ENCODE data around the gene CLEC10A.

CLEC10A gene

DNA sequence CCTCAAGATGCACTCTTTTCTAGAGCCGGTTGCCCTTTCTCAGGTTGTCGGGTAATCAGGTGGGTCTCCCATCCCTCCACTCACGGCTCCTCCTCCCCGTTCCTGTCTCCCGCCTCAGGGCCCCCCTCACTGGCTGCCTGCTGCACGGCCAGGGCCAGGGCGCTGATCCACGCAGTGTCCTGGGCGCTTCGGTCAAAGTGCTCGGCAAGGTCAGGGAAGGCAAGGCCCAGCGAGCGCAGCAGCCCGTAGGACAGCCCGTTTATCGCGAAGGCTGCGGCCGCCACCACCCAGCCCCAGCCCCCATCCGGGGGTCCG lies 36.9 kb downstream of the CLEC10A start:
- peaks cover 28% of the 10 kb centered on the region for H3K4me1 Mint-ChIP-seq (ENCODE audit: low read depth)
- H3K27ac Mint-ChIP-seq, result no peak overlapping the region
- H3K36me3 Mint-ChIP-seq (ENCODE audit: low read depth), result peaks cover 4% of the 10 kb centered on the region

DNA sequence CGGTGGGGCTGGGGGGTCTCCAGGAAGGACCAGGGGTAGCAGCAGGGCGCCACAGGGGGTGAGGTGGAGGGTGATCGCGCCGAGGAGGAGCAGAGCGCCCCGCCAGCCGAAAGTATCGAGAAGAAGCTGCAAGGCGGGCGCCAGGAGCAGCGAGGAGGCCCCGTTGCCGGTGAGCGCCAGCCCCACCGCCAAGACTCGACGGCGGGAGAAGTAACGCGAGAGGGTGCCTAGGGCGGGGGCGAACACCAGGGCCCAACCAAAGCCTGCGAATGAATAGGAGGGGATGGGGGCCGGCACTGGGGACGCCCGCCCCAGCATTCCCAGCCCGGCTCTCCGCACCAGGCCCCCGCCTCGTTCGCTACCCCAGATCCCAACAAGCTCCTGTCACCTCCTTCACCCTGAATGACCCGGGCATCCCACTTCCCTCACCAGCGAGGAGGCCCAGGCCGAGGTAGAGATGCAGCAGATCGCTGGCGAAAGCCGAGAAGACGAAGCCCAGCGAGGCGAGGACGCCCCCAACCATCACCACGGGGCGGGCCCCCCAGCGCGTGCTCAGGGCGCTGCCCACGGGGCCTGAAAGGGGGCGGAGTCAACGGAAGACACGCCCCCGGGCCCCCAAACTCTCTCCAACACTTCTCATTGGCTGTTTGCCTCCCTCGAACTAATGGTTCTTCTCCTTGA lies 37.4 kb downstream of the CLEC10A start:
- Mint-ChIP-seq H3K4me3 (peak overlapping the region; percentile 57), H3K36me3 (ENCODE audit: low read depth) (peaks cover 4% of the 10 kb centered on the region), H3K4me1 (ENCODE audit: low read depth) (peaks cover 27% of the 10 kb centered on the region), H3K27ac (peak overlapping the region; percentile 59), H3K27me3 (ENCODE audit: low read depth) (peaks cover 18% of the 10 kb centered on the region), H3K9me3 (no peaks in the 10 kb centered on the region)

More for the DNA sequence above, 36.9 kb downstream of the CLEC10A start:
- no peaks in the 10 kb centered on the region for H3K9me3 Mint-ChIP-seq
- peak overlapping the region; percentile 42 for H3K4me3 Mint-ChIP-seq
- peaks cover 18% of the 10 kb centered on the region for H3K27me3 Mint-ChIP-seq (ENCODE audit: low read depth)

DNA sequence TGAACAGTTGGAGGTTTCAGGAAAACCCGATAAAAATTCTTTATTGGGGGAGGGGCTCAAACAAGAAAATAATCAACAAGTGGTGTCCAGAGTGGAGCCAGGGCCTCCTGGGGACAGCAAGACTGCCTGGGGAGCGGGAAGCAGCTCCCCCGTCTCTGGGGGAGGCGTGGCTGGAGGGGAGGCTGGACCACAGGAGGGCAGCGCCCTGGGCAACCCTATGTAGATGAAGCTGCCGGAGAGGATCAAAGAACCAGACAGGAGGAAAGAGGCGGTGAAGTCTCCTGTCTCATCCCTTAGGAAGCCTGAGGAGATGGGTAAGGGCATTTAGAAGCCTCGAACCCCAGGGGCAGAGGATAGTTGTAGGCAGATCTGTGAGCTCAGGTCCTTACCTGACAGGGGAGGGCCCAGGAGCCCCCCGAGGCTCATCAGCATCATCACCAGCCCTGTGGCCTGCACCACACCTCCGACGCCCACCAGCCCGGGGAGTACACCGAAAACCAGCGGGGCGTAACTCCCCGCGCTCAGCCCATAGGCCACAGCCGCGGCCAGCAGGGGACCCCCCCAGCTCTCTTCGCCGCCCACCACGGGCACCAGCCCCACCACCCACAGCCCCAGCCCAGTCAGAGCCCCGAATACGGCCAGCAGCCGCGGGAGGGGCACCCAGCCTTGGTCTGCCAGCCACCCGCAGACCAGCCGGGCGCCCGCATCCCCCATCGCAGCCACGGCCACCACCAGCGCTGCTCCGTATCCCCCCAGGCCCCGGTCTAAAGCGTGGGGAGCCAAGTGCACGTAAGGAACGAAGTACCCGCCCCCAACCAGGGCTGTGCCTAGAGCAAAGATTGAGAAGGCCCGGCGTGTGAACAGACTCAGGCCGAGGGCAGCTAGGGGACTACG lies 38.2 kb downstream of the CLEC10A start:
- H3K27ac Mint-ChIP-seq, result peak overlapping the region; percentile 59
- peaks cover 4% of the 10 kb centered on the region for H3K36me3 Mint-ChIP-seq (ENCODE audit: low read depth)
- H3K9me3 Mint-ChIP-seq, result no peaks in the 10 kb centered on the region
- H3K4me1 Mint-ChIP-seq (ENCODE audit: low read depth), result peaks cover 24% of the 10 kb centered on the region
- peaks cover 18% of the 10 kb centered on the region for H3K27me3 Mint-ChIP-seq (ENCODE audit: low read depth)
- H3K4me3 Mint-ChIP-seq, result peak overlapping the region; percentile 57

DNA sequence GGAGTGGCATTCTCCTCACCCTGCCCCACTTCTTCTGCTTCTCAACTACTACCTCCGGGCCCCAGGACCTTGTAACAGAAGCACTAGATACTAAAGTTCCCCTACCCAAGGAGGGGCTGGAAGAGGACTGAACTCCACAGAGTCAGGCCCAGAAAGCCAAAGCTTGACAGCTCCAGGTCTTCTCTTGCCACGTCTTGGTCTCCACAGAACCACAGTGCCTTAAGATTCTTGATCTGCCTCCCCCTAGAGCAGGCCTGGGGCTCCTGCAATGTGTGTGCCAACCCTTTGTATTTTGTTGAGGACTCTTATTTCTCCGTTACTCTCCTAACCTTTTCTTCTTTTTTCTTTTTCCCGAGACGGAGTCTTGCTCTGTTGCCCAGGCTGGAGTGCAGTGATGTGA lies 40.2 kb downstream of the CLEC10A start:
- Mint-ChIP-seq H3K9me3 (no peaks in the 10 kb centered on the region), H3K4me3 (no peak overlapping the region), H3K36me3 (ENCODE audit: low read depth) (peaks cover 10% of the 10 kb centered on the region), H3K27ac (peak overlapping the region; percentile 67), H3K4me1 (ENCODE audit: low read depth) (peaks cover 24% of the 10 kb centered on the region), H3K27me3 (ENCODE audit: low read depth) (peaks cover 12% of the 10 kb centered on the region)

DNA sequence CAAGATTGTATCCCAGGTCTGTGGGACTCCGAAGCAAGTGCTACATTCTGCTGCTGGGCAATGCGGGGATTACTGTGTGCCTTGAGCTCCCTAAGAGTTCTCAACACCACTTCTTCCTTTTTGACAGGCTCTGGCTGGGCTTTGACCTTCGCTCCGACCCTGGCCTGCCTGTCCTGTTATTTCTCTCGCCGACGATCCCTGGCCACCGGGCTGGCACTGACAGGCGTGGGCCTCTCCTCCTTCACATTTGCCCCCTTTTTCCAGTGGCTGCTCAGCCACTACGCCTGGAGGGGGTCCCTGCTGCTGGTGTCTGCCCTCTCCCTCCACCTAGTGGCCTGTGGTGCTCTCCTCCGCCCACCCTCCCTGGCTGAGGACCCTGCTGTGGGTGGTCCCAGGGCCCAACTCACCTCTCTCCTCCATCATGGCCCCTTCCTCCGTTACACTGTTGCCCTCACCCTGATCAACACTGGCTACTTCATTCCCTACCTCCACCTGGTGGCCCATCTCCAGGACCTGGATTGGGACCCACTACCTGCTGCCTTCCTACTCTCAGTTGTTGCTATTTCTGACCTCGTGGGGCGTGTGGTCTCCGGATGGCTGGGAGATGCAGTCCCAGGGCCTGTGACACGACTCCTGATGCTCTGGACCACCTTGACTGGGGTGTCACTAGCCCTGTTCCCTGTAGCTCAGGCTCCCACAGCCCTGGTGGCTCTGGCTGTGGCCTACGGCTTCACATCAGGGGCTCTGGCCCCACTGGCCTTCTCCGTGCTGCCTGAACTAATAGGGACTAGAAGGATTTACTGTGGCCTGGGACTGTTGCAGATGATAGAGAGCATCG lies 41.8 kb downstream of the CLEC10A start:
- H3K27me3 Mint-ChIP-seq (ENCODE audit: low read depth), result peaks cover 7% of the 10 kb centered on the region
- H3K36me3 Mint-ChIP-seq (ENCODE audit: low read depth), result peaks cover 10% of the 10 kb centered on the region
- H3K9me3 Mint-ChIP-seq, result no peaks in the 10 kb centered on the region
- peak overlapping the region; percentile 67 for H3K4me3 Mint-ChIP-seq
- peaks cover 26% of the 10 kb centered on the region for H3K4me1 Mint-ChIP-seq (ENCODE audit: low read depth)
- peak overlapping the region; percentile 62 for H3K27ac Mint-ChIP-seq

DNA sequence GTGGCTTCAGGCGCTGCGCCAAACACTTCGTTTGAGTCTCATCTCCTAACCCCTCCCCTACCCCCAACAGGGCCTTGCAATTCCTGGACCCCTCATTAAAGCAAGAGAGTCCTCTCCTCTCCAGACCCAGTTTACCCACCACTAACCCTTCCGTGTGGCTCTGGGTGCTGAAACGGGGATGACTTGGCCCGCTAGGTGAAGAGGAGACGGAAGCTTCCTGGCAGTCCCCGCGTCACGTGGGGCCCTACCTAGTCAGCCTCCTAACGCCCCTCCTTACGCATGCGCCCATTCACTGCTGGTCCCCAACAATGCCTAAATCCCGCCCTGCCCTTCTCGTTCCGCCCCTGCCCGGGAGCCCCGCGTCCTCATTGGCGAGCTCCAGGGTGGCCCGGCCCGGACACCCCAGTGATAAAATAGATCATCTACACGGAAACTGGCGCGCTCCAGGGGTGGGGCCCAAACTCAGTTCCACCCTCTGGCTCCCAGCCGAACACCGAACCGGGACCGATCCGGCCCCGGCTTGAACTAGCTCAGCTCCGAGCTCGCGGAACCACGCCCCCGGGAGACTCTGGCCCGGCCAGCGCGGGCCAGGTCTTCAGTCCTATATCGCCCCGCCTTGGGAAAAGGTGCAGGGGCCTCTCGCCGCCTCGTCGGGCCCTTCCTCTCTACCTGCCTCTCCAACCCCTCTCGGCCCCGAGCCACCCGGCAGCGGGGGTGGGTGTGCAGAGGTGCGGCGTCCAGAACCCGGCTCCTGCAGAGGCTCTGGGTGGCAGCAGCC lies 44.3 kb downstream of the CLEC10A start, which contains the start of gene SLC16A13:
Gene SLC16A13 (plus strand): TSS at position 425 of the 778 bp plus-strand sequence. CDS start 368 bp downstream, outside the sequence.
- Mint-ChIP-seq H3K27ac (peak within 1 kb of the TSS; percentile 96), H3K27me3 (ENCODE audit: low read depth) (no peaks in the 10 kb centered on the region), H3K36me3 (ENCODE audit: low read depth) (peaks cover 14% of the 10 kb centered on the region), H3K4me3 (peak within 1 kb of the TSS; percentile 88), H3K4me1 (ENCODE audit: low read depth) (peaks cover 34% of the 10 kb centered on the region), H3K9me3 (no peaks in the 10 kb centered on the region)

DNA sequence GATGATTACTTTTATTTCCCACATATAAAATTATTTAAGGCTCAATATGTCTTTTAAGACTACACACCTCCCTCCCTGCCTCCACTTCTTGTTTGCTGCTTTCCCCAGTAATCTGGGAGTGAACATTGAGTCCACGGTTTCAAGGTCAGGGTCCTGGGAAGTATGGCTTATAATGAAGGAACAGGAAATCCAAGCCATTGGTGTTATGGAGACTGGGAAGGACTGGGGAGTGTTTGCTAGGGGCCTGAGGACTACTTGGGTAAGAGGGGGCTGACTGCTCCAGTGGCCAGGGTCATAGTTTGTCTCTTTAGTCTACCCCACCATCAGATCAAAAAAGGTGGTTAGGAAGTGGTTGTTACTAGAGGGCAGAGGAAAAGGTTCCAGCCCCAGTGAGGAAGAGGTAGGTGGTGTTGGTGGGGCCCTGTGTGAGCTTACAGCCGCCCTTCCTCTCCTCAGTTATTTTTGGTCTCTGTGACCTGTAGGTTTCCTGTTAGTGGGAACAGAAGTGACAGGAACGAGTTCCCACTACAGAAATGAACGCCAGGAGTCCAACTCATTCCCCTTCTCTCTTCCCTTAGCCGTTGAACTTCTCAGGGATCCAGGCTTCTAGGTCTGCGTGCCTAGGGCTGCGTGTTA lies 45.0 kb downstream of the CLEC10A start:
- Mint-ChIP-seq H3K4me1 (ENCODE audit: low read depth) (peaks cover 41% of the 10 kb centered on the region), H3K27ac (peak overlapping the region; percentile 96), H3K4me3 (peak overlapping the region; percentile 88)

DNA sequence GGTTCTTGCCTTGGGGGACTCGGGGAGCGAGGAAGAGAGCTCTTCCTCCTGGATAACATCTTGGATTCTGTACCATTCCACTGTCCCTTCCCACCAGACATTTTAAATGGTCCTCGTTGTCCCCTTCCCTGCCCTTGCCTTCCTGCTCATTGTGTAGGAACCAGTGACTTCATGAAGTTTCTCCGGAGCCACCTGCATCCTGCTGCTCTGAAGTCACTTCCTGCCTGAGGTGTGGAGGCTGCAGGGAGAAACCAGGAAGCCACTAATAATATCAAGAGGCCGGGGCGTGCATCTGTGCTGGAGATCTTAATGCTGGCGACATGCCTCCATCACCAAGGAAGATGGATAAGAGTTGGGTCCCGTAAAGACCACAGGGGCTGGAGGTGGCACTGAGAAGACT lies 50.4 kb downstream of the CLEC10A start:
- Mint-ChIP-seq H3K4me1 (ENCODE audit: low read depth) (peaks cover 42% of the 10 kb centered on the region), H3K36me3 (ENCODE audit: low read depth) (peaks cover 6% of the 10 kb centered on the region), H3K27me3 (ENCODE audit: low read depth) (no peaks in the 10 kb centered on the region), H3K27ac (peak overlapping the region; percentile 80), H3K4me3 (peak overlapping the region; percentile 36), H3K9me3 (no peaks in the 10 kb centered on the region)

More for the DNA sequence above, 45.0 kb downstream of the CLEC10A start:
- Mint-ChIP-seq H3K36me3 (ENCODE audit: low read depth) (peaks cover 16% of the 10 kb centered on the region), H3K27me3 (ENCODE audit: low read depth) (no peaks in the 10 kb centered on the region), H3K9me3 (no peaks in the 10 kb centered on the region)

DNA sequence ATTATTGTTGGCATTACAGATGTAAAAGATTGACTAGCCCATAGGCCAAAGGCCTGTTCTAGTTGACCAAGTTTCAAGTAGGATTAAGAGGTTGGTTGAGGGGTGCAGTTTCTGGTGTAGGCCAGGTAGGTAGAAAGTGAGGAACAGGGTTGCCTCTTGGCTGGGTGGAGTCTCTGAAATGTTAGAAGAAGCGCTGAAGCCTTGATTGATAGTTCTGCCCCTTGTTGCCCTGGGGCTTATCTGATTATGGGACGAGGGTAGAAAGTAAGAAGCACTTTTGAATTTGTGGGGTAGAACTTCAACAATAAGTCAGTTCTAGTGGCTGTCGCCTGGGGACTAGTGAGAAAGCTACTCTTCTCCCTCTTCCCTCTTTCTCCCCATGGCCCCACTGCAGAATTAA lies 51.0 kb downstream of the CLEC10A start:
- H3K4me1 Mint-ChIP-seq (ENCODE audit: low read depth), result peaks cover 43% of the 10 kb centered on the region
- H3K9me3 Mint-ChIP-seq, result no peaks in the 10 kb centered on the region
- peak overlapping the region; percentile 13 for H3K27ac Mint-ChIP-seq
- H3K4me3 Mint-ChIP-seq, result no peak overlapping the region
- peaks cover 6% of the 10 kb centered on the region for H3K36me3 Mint-ChIP-seq (ENCODE audit: low read depth)
- no peaks in the 10 kb centered on the region for H3K27me3 Mint-ChIP-seq (ENCODE audit: low read depth)

DNA sequence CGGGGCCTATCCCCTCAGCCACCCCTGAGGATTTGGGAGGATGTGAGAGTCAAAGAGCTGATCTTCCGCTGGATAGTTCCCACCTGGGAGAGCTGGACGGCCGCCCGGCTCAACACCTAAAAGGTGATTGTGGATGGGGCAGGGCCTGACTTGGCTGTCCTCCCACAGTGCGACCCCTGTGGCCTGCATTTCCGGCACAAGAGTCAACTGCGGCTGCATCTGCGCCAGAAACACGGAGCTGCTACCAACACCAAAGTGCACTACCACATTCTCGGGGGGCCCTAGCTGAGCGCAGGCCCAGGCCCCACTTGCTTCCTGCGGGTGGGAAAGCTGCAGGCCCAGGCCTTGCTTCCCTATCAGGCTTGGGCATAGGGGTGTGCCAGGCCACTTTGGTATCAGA lies 52.7 kb downstream of the CLEC10A start:
- no peaks in the 10 kb centered on the region for H3K9me3 Mint-ChIP-seq
- no peak overlapping the region for H3K27ac Mint-ChIP-seq

DNA sequence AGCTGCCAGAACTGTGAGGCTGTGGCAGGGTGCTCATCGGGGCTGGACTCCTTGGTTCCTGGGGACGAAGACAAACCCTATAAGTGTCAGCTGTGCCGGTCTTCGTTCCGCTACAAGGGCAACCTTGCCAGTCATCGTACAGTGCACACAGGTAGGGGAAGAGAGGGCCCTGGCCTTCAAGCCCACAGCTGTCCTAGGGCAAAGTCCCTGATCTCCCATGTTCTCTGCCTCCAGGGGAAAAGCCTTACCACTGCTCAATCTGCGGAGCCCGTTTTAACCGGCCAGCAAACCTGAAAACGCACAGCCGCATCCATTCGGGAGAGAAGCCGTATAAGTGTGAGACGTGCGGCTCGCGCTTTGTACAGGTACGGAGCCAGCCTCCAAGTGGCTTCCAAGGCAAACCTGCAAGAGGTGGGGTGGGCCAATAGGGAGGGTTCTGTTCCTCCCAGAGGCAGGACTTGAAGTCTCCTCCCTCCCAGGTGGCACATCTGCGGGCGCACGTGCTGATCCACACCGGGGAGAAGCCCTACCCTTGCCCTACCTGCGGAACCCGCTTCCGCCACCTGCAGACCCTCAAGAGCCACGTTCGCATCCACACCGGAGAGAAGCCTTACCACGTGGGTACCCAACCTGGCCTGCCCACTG lies 53.5 kb downstream of the CLEC10A start:
- H3K4me3 Mint-ChIP-seq, result no peak overlapping the region
- no peak overlapping the region for H3K27ac Mint-ChIP-seq
- H3K36me3 Mint-ChIP-seq (ENCODE audit: low read depth), result peaks cover 3% of the 10 kb centered on the region
- no peaks in the 10 kb centered on the region for H3K27me3 Mint-ChIP-seq (ENCODE audit: low read depth)
- H3K4me1 Mint-ChIP-seq (ENCODE audit: low read depth), result peaks cover 51% of the 10 kb centered on the region
- H3K9me3 Mint-ChIP-seq, result no peaks in the 10 kb centered on the region

More for the DNA sequence above, 52.7 kb downstream of the CLEC10A start:
- Mint-ChIP-seq H3K36me3 (ENCODE audit: low read depth) (peaks cover 4% of the 10 kb centered on the region), H3K27me3 (ENCODE audit: low read depth) (no peaks in the 10 kb centered on the region), H3K4me3 (no peak overlapping the region), H3K4me1 (ENCODE audit: low read depth) (peaks cover 53% of the 10 kb centered on the region)

DNA sequence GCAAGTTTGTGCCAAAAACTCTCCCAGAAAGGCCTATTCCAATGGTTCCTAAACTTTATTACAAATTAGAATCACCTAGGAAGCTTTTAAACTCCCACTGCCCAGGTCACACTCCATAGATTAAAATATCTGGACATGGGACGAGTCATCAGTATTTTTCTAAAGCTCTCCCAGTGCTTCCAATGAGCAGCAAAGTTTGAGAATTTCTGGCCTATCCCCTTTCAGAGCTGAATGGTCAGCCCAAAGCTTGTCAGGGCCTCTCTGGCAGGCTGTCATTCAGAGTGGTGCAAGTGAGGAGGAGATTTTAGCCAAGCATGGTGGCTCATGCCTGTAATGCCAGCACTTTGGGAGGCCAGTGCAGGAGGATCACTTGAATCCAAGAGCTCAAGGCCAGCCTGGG lies 54.8 kb downstream of the CLEC10A start:
- Mint-ChIP-seq H3K27ac (no peak overlapping the region), H3K4me3 (no peak overlapping the region), H3K9me3 (no peaks in the 10 kb centered on the region), H3K4me1 (ENCODE audit: low read depth) (peaks cover 57% of the 10 kb centered on the region), H3K36me3 (ENCODE audit: low read depth) (no peaks in the 10 kb centered on the region), H3K27me3 (ENCODE audit: low read depth) (no peaks in the 10 kb centered on the region)

Measured in T-helper 1 cell treated with Interleukin-12 subunit alpha and Interleukin-12 subunit beta and Interleukin-4 antibody, amounts not matched to agents 30 μg/mL and 1 μg/mL, for 36 hours (primary cell).